ENCODE measurements around the gene PABPC1L. TPM values are rescaled to one million over a fixed set of nuclear protein-coding genes. Genes with fewer than 3 reads are reported as not detected.

PABPC1L gene
- total RNA-seq, 4 donors from 2014 or later = 12.0 to 112 (median 31.6) TPM

- H3K4me3 ChIP-seq = no peak overlapping the region
- no peaks in the 10 kb centered on the region for H3K9me3 ChIP-seq
- no peaks in the 10 kb centered on the region for H3K27me3 ChIP-seq
- no peaks in the 10 kb centered on the region for H3K36me3 ChIP-seq
- WGBS, 2 donors (ENCODE audit: low coverage in 1 of 2) = 97% methylated on average over 8 of the region's 8 CpGs; no CpG with 5 or more reads in 1 of the 2 donors
- H3K27ac ChIP-seq = no peak overlapping the region
- intact Hi-C loops (cut with DNase I; ENCODE audit: low total_unique reads) = no loop called here
- in situ Hi-C loops (cut with MboI; ENCODE audit: low pct_ligation_motif_present in 1 of 4, low pct_unique_long_range_greater_than_20kb in 1 of 4, low sequenced_read_pairs in 3 of 4) = no loop called here
- DNase-seq = no peak
- no peaks in the 10 kb centered on the region for H3K4me1 ChIP-seq
- no peak for TF ChIP-seq POLR2A (IDR thresholded peaks at IDR 0.05)
- TF ChIP-seq CTCF (IDR thresholded peaks at IDR 0.05) = no peak
- no peak for TF ChIP-seq EP300 (IDR thresholded peaks at IDR 0.05; ENCODE audit: low read depth)
- no peak for TF ChIP-seq POLR2AphosphoS5 (IDR thresholded peaks at IDR 0.05)
Measured at GRCh38 chr20:44932916-44933315, 23.1 kb downstream of the PABPC1L start.

- intact Hi-C loops (cut with DNase I; ENCODE audit: low total_unique reads) = no loop called here
- no peaks in the 10 kb centered on the region for H3K9me3 ChIP-seq
- no peak for DNase-seq
- H3K36me3 ChIP-seq = no peaks in the 10 kb centered on the region
- WGBS, 2 donors (ENCODE audit: low coverage in 1 of 2) = 95% methylated on average over 10 of the region's 10 CpGs; no CpG with 5 or more reads in 1 of the 2 donors
- in situ Hi-C loops (cut with MboI; ENCODE audit: low pct_ligation_motif_present in 1 of 4, low pct_unique_long_range_greater_than_20kb in 1 of 4, low sequenced_read_pairs in 3 of 4) = no loop called here
- TF ChIP-seq POLR2A (IDR thresholded peaks at IDR 0.05) (no peak), EP300 (IDR thresholded peaks at IDR 0.05; ENCODE audit: low read depth) (no peak), POLR2AphosphoS5 (IDR thresholded peaks at IDR 0.05) (no peak), CTCF (IDR thresholded peaks at IDR 0.05) (no peak)
- no peak overlapping the region for H3K27ac ChIP-seq
- no peaks in the 10 kb centered on the region for H3K27me3 ChIP-seq
- no peaks in the 10 kb centered on the region for H3K4me1 ChIP-seq
- H3K4me3 ChIP-seq = no peak overlapping the region
Measured at GRCh38 chr20:44936510-44936909, 26.6 kb downstream of the PABPC1L start.

- TF ChIP-seq EP300 (IDR thresholded peaks at IDR 0.05; ENCODE audit: low read depth) = no peak
- TF ChIP-seq POLR2AphosphoS5 (IDR thresholded peaks at IDR 0.05) = no peak
- TF ChIP-seq POLR2A (IDR thresholded peaks at IDR 0.05) = no peak
- TF ChIP-seq CTCF (IDR thresholded peaks at IDR 0.05) = no peak
Measured at GRCh38 chr20:44938637-44939036, 28.8 kb downstream of the PABPC1L start.

GRCh38 chr20:44941120-44941691 lies 31.3 kb downstream of the PABPC1L start:
- H3K27ac ChIP-seq = no peak overlapping the region
- no peaks in the 10 kb centered on the region for H3K27me3 ChIP-seq
- WGBS, 2 donors (ENCODE audit: low coverage in 1 of 2) = 73% methylated on average over 7 of the region's 7 CpGs; no CpG with 5 or more reads in 1 of the 2 donors
- in situ Hi-C loops (cut with MboI; ENCODE audit: low pct_ligation_motif_present in 1 of 4, low pct_unique_long_range_greater_than_20kb in 1 of 4, low sequenced_read_pairs in 3 of 4) (no loop called here), intact Hi-C loops (cut with DNase I; ENCODE audit: low total_unique reads) (no loop called here)
- TF ChIP-seq CTCF (IDR thresholded peaks at IDR 0.05) = no peak
- TF ChIP-seq POLR2A (IDR thresholded peaks at IDR 0.05) = no peak
- no peak for TF ChIP-seq EP300 (IDR thresholded peaks at IDR 0.05; ENCODE audit: low read depth)
- no peak for TF ChIP-seq POLR2AphosphoS5 (IDR thresholded peaks at IDR 0.05)
- H3K36me3 ChIP-seq = peaks cover 0 to 20% (median 9%) of the 10 kb centered on the region in 4 donors
- H3K9me3 ChIP-seq = no peaks in the 10 kb centered on the region
- no peaks in the 10 kb centered on the region for H3K4me1 ChIP-seq
- no peak overlapping the region for H3K4me3 ChIP-seq
- no peak for DNase-seq

More at GRCh38 chr20:44938637-44939036, 28.8 kb downstream of the PABPC1L start:
- no peak for DNase-seq
- Histone ChIP-seq H3K27me3 (no peaks in the 10 kb centered on the region), H3K36me3 (peaks cover 0 to 13% (median 3%) of the 10 kb centered on the region in 4 donors), H3K27ac (no peak overlapping the region), H3K4me3 (no peak overlapping the region), H3K4me1 (no peaks in the 10 kb centered on the region), H3K9me3 (no peaks in the 10 kb centered on the region)
- 77 to 100% methylated on average over 1 to 9 of the region's 9 CpGs for WGBS, 2 donors (ENCODE audit: low coverage in 1 of 2)
- intact Hi-C loops (cut with DNase I; ENCODE audit: low total_unique reads) (no loop called here), in situ Hi-C loops (cut with MboI; ENCODE audit: low pct_ligation_motif_present in 1 of 4, low pct_unique_long_range_greater_than_20kb in 1 of 4, low sequenced_read_pairs in 3 of 4) (no loop called here)

Measured in transverse colon (tissue), 4 donors.